Skin epidermis (tissue), 12 donors: ENCODE data around the gene PHLPP1.
A peak's percentile ranks its signal among the peaks of the same experiment; 100 is the strongest.

Source experiments
- H3K27ac ChIP-seq, 21 experiments: fragments of 200-600 bp; sonication (generic) in 11 of 21; one replicate each; pipeline ENCODE4 v1.5.0; 2020; ENCODE audit warnings: mild to moderate bottlenecking in 3 of 21, inconsistent platforms in 2 of 21, moderate library complexity in 2 of 21
- H3K4me3 ChIP-seq, 7 experiments: fragments of 200-600 bp; sonication (generic) in 2 of 7; one replicate each; pipeline ENCODE4 v1.5.0; 2020; ENCODE audit warnings: inconsistent platforms in 2 of 7, mild to moderate bottlenecking in 2 of 7, moderate library complexity in 1 of 7

PHLPP1 gene

DNA sequence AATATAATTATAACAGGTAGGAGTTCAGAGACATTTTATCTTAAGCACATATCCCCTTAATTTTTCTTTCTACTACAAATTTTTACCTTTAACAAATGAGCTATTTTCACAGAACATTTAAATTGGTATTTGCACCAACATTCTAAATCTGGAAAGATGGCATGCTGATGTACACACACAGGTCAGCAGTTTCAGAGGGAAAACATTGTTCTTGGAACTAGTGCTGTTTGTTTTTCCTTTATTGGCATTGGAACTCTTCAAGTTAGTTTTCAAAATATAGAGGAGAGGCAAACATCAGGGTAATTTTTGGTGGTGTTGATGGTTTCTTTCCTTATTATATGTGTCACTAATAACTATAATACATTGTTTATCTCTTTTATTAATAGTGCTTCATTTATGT is 155.3 kb downstream of the PHLPP1 start:
- H3K4me3 ChIP-seq: no peak overlapping the region
- H3K27ac ChIP-seq: no peak overlapping the region

DNA sequence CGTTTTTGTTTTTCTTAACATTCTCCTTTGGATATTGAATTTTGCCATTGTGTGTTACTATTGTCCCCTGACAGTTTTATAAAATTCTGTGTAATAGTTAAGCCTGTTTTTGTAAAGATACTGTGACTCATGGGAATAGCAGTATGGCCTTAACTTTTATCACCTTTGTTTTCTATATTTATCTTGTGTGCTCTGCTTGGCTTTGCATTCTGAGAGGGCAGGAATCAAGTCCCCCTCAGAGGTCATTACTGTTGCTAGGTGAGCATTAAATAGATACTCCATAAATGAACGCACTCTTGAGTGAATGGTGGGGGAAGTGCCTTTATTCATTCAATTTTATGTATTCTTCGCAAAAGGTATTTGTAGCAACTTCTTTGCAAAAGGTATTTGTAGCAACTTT is 160.0 kb downstream of the PHLPP1 start:
- Histone ChIP-seq H3K4me3 (no peak overlapping the region), H3K27ac (no peak overlapping the region)

DNA sequence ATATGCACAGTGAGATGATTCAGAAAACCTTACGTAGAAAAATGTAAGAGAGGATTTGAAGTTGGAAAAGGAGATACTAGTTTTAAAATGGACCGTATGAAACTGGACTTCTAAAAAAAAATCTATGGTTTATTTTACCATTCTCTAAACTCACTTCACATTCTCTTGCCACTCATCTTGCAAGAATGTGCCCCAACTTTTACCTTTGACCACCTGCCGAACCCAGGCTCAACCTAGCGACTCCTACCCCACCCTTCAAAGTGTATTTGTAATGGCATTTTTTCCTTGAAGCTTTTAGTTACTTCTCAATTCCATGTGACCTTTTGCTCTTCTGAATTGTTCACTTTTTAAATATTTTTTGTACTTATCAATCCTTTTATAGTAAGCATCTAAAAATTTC is 160.8 kb downstream of the PHLPP1 start:
- H3K4me3 ChIP-seq: no peak overlapping the region
- no peak overlapping the region for H3K27ac ChIP-seq

DNA sequence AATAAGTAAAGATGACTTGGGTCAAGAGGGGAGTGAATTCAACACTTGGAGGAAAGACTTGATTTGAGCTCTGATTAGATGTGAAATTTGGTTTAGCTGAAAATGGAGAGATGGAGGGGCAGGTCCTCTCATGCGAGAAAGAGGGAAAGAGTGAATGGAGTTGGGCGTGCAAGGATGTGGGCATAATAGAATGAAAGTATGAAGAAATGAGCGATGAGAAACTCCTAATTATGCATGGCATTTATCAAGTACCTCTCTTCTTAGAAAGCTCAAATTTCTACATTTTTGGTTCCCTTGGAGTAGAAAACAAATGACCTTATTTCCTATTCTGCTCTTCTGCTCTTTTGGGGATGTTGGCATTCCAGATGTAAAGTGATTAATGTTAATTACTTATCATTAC is 161.5 kb downstream of the PHLPP1 start:
- H3K4me3 ChIP-seq: no peak overlapping the region
- H3K27ac ChIP-seq: no peak overlapping the region

DNA sequence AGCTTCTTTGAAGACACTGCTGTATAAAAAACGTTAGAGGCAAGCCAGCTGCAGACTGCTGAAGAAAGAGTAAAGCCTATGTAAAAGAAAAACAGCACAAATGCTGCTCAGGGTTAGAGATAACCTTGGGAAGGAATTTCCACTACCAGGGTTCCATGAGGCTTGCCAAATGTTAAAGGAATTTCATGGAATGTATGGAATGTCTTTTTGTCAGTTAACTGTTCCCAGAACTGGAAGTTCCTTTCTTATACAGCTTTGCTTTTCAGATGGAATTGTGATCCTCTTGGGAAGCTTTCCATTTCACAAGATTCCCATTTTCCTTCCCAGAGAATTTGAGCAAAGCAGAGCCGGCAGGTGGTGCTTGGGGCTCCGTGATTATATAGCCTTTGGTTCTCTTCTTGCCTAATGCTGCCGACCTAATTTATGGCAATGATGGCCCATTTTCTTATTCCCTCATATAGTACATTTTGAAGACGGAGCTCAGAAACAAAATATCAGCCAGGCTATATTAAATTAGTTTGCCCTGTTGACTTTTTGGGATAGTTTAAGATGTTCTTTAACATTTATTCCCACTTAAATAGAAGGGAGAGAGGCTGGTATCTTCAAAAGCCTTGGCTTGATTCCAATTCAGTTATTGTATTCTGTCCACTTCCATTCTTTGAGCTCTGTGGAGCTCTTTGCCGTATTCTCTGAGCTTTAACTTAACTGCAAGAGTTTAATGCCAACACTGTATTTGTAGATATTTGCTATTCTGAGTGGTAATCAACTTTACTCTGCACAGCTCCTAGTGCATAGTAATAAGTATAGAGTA is 162.3 kb downstream of the PHLPP1 start:
- peak overlapping the region in 4 of 21 experiments; percentile 2 to 12 (median 8) for H3K27ac ChIP-seq

DNA sequence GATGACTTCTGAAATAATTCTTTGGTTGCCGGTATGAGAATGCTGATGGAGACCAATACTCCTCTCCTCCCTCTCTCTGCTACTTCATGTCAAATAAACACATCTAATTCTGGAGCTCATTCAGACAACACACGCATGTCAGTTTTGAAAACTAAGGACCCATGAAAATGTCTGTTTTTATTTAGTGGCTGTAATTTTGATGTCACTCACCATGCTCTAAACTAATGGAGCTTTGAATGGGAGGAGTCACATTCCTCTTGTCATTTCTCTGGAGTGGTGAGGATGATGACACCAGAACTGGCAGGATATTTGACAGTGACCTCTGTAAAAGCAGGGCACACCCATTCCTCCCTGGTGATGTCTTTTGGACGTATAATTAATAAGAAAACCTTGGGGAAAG is 163.0 kb downstream of the PHLPP1 start:
- H3K4me3 ChIP-seq: no peak overlapping the region
- no peak overlapping the region for H3K27ac ChIP-seq

More for the DNA sequence above, 162.3 kb downstream of the PHLPP1 start:
- H3K4me3 ChIP-seq: no peak overlapping the region

DNA sequence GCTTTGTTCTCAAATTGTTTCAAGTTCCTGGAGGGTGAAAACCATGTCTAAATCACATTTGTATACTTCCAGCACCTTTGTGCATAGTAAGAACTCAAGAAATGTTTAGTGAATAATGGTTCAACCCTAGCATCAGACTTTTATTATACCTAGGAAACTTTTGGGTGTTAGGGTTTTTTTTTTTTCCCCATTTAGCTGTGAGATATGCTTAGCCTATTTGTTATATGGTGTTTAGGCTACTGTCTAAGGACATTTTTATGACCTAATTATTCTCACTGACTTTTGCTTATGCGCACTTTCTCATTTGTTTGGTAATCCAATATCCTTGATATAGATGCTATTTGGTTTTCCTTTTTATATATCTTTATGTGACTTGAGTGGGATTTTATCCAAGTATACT is 164.7 kb downstream of the PHLPP1 start:
- Histone ChIP-seq H3K27ac (no peak overlapping the region), H3K4me3 (no peak overlapping the region)

DNA sequence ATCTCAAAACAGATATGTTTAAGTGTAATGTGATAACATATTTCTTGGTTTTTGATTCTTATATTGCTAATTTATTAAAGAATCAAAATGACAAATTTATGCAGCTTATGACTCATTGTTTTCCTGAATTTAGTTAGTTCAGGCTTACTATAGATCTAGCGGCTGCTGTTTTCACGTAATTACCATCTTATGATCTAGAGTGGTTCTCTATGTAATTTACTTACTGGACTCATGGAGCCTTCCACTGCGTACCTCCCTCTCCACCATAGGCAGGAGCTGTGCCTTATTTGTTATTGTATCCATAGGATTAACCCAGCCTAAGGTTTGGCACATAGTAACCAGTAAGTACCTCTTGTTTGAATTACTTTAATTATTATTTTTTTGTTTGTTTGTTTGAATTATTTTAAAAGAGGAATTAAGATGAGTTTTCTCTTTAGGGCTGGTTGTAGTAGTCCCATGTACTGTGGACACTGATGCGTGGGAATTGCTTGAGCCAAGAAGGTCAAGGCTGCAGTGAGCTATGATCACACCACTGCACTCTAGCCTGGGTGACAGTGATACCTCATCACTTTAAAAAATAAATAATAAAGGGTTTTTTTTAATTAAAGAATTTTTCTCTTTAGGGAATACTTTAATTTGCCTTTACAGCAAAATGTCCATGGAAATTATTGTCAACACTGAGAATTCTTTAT is 165.5 kb downstream of the PHLPP1 start:
- H3K4me3 ChIP-seq: no peak overlapping the region
- H3K27ac ChIP-seq: no peak overlapping the region

DNA sequence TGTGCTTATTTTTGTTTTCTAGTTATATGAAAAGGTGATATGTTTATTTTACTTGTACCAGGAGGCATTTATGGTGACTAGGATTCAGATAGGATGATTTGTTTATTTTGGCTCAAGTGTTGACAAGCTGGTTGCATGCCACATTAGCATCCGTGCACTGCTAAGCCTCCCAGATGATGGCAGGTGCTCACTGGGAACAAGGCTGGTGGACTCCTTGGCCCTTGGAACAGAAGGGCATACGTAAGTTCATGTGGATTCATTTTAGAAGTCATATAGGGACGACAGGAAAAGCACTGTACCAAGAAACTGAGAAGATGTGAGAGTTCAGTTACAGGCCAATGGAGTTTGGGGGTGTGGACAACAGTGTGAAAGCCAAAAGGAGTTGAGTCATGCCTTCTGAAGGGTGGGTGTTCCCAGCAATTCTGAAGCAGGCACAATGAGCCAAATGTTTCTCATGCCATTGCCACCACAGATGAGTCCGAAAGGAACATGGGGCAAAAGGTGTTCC is 166.2 kb downstream of the PHLPP1 start:
- Histone ChIP-seq H3K4me3 (no peak overlapping the region), H3K27ac (no peak overlapping the region)

DNA sequence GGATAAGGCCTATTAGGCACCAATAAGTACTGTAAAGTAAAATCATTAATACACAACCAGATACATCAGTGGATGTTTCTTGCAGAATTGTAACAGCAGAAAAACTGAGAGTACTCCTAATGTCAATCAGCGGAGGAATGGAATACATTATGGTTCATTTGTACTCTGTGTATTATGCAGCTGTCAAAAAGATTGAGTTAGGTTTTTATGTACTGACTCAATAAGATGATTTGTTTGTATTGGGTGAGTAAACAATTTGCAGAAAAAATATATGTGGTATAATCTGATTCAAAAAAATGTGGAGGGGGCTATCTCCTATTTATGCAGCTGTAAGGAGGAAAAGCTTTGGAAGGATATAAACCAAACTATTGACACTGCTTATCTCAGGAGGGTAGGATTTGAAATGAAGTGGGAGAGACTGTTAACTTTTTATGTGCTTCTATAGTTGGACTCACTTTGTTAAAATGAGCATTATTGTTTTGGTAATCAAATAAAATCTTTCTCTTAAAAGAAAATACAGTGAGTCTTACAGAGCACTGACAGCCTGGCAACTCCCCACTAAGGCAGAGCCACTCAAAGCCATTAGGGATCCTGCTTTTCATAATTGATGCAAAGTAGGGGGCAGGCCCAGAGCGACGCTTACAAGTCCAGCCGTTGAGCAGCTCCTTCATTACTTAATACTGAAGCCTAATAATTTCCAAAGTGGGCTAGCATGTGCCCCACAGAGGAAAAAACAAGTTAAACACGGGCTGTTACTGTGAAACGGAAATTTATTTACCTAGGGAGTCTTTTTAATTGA is 168.8 kb downstream of the PHLPP1 start:
- Histone ChIP-seq H3K4me3 (no peak overlapping the region), H3K27ac (no peak overlapping the region)

DNA sequence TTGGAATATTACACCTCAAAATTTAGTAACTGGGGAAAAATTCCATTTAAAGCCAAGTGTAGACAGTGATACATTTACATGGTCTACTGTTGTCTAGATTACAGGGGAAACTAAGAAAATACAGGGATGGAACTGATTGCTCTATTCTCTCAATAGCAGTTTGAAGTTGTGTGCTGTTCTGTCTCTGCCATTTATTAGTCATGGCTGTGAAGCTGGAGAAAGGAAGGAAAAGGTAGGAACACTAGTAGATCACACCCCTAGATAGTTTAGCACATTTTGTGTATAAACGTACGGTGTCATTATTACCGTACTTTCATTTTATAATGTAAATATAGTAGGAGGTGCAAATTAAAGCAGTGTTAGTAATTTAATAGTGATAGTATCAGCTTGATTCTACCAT is 170.5 kb downstream of the PHLPP1 start:
- Histone ChIP-seq H3K4me3 (no peak overlapping the region), H3K27ac (no peak overlapping the region)

DNA sequence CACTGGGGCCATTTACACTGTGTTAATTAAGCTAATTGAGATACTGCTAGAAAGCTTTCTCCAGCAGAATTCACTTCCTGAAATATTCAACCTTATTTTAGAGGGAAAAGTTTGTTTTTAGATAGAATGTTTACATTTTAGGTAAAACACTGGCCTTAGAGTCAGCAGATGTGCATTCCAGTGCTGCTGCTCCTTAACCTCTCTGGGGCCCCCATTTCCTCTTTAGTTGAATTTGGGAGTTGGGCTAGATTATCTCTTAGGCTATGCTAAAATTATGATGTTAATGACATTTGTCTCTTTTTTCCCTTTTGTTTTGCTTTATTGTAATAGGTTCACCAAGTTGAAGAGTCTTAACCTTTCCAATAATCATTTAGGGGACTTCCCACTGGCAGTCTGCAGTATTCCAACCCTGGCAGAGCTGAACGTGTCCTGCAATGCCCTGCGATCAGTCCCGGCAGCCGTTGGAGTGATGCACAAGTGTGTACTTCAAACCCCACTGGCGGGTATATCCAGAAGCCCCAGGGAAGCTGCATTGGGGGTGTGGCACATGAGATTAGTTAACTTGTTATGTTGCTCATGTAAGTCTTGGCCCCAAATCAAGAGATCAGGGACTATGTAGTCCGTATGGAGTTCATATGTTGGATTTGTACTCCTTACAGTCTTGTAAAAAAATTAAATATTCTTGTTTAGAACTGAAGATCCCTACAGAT is 179.5 kb downstream of the PHLPP1 start:
- H3K4me3 ChIP-seq: no peak overlapping the region
- H3K27ac ChIP-seq: no peak overlapping the region

DNA sequence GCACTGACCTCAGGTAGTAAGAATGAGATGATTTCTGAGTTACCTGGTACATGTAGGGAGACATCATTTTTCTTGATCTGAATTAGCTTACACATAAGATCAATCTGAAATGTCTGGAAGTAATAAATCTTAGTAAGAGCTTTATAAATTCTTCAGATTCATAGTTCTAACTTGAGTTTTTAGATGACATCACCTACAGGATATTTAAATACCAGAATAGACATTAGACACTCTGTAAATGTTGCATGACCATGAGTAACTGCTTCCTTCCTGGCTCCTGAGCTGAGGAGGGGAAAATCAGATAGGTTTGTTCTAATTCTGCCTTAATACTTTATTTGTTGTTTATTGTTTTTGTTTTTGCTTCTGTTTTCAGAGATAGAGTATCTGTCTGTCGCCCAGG is 181.8 kb downstream of the PHLPP1 start:
- Histone ChIP-seq H3K27ac (no peak overlapping the region), H3K4me3 (no peak overlapping the region)

DNA sequence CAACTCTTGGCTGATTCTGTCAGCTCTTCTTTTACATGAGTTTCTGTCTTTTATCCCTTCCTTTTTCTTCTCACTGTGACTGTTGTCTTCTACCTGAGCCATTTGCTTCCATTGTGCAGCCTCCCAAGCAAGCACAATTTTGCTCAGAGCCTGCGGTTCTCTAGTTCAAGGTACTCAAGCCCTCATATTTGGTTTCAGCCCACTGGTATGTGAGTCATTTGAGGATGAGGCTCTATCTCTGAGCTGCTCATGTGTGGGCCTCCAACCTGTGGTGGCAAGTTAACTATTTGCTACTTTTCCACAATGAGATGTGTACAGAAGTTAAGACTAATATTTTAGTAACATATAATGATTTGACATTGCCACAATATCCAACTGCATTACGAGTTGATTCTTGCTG is 183.0 kb downstream of the PHLPP1 start:
- Histone ChIP-seq H3K27ac (no peak overlapping the region), H3K4me3 (no peak overlapping the region)

DNA sequence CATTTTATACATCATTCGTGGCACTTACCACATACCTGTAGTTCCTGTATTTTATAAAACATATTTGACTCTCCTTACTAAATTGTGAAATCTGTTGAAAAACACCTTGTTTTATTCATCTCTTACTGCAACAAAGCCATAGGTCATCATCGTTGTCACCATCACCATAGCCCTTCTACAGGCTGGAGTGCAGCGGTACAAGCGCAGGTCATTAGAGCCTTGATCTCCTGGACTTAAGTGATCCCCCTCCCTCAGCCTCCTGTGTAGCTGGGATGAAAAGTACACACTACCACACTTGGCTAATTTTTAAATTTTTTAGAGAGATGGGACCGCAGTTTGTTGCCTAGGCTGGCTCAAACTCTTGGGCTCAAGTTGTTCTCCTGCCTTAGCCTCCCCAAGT is 184.2 kb downstream of the PHLPP1 start:
- no peak overlapping the region for H3K27ac ChIP-seq
- no peak overlapping the region for H3K4me3 ChIP-seq

DNA sequence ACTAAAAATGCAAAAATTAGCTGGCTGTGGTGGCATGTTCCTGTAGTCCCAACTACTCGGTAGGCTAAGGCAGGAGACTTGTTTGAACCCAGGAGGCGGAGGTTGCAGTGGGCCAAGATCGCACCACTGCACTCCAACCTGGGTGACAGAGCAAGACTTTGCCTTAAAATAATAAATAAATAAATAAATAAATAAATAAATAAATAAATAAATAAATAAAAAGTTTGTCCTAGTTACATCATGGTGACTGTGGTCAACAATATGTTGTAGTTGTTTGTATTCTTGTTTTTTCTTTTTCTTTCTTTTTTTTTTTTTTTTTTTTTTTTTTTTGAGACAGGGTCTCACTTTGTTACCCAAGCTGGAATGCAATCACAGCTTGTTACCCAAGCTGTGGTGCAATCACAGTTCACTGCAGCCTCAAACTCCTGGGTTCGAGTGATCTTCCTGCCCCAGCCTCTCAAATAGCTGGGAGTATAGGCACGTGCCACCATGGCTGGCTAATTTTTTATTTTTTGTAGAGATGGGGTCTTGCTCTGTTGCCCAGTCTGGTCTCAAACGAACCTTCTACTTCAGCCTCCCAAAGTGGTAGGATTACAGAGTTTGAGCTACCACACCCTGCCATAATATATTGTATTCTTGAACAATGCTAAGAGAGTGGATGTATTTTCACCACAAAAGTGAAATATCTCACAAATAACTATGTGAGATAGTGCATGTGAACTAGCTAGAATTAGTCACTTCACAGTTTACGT is 185.0 kb downstream of the PHLPP1 start:
- Histone ChIP-seq H3K27ac (no peak overlapping the region), H3K4me3 (no peak overlapping the region)

DNA sequence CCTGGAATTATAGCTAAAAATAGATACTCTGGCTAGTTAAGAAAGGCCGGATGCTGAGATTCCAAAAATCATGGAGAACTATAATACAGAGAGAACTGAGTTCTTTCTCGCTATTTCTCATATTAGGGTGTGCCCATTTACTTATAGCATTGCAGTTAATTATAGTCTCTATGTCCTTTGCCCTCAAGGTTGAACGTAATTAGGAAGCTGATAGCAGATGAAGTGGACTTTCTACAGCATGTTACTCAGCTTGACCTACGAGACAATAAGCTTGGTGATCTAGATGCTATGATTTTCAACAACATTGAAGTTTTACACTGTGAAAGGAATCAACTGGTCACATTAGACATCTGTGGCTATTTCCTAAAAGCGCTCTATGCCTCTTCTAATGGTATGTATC is 187.4 kb downstream of the PHLPP1 start:
- Histone ChIP-seq H3K4me3 (no peak overlapping the region), H3K27ac (no peak overlapping the region)

DNA sequence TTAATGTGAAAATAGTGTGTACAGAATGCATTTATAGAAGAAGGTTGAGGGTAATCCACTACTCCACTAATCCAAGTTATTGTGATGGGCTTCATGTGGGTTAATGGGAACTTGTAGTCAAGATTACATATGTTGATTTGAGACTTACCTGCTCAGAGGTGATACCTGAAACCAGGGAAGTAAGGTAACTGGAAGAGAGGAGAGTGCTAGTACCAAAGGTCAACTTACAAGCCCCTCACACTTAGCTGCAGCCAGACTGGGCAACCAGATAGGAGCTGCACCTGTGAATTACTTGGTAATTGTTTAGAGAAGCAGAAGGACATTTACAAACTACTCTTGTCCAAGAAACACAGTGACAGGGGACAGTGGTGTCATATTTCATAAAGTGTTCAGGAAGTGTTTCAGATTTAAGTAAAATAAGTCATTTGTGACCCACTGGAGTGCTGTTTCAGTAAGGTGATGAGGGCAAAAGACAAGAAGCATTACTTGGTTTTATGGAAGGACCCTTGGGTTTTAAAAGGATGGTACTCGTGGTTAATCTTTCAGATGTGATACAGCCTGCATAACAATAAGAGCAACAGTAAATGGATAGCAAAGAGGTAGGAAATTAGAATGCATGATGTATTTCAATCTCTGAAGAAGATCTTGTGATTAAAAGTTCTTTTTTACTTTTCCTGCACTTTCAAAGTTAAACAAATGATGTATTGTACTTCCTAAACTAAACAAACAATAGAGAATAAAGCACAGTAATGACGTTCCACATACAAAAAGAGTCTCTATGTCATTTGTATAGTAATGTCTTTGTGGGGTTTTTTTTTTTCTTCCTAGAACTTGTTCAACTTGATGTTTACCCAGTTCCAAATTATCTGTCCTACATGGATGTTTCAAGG is 189.3 kb downstream of the PHLPP1 start:
- no peak overlapping the region for H3K4me3 ChIP-seq

More for the DNA sequence above, 189.3 kb downstream of the PHLPP1 start:
- peak overlapping the region in 1 of 21 experiments; percentile 18 for H3K27ac ChIP-seq
